HepG2 (cell line): ENCODE data around the gene UAP1L1. TPM values are rescaled to one million over a fixed set of nuclear protein-coding genes. Genes with fewer than 3 reads are reported as not detected.

ENCODE experiments used
- ATAD3A ChIP-seq: sonication (generic); formaldehyde crosslinking; IDR thresholded peaks from 2 replicates; pipeline ENCODE4 v1.4.0; 2020; ENCODE audit warnings: missing genetic modification reagents
- CBX5 ChIP-seq: sonication (generic); formaldehyde crosslinking; IDR thresholded peaks from 2 replicates; pipeline ENCODE4 v1.4.0; 2020; ENCODE audit warnings: missing genetic modification reagents, borderline replicate concordance
- CHD2 ChIP-seq: IDR thresholded peaks from 2 replicates; pipeline ENCODE4 v1.6.1; 2011; ENCODE audit warnings: low read depth, low read length, improper control_type of control experiment
- E2F1 ChIP-seq: sonication (generic); formaldehyde crosslinking; IDR thresholded peaks from 2 replicates; pipeline ENCODE4 v1.5.0; 2020; ENCODE audit warnings: missing genetic modification reagents
- ELF4 ChIP-seq: sonication (generic); formaldehyde crosslinking; IDR thresholded peaks from 2 replicates; pipeline ENCODE4 v1.5.0; 2020; ENCODE audit warnings: missing genetic modification reagents, mild to moderate bottlenecking, moderate library complexity, borderline replicate concordance
- HNF4G ChIP-seq, 2 experiments: sonication (generic) in 1 of 2; formaldehyde crosslinking in 1 of 2; IDR thresholded peaks; 2 replicates each; pipeline versions ENCODE4 v1.4.0 to v1.6.1; 2011 to 2020; ENCODE audit warnings: borderline replicate concordance in 2 of 2, low read depth in 2 of 2, mild to moderate bottlenecking in 2 of 2, low read length in 1 of 2, missing genetic modification reagents in 1 of 2, moderate library complexity in 1 of 2
- IKZF1 ChIP-seq: fragments of 450-650 bp; IDR thresholded peaks from 2 replicates; pipeline ENCODE4 v1.7.1; 2016
- KDM5B ChIP-seq: sonication (generic); formaldehyde crosslinking; IDR thresholded peaks from 2 replicates; pipeline ENCODE4 v1.4.0; 2020; ENCODE audit warnings: missing genetic modification reagents, mild to moderate bottlenecking, borderline replicate concordance
- MEF2D ChIP-seq: sonication (generic); formaldehyde crosslinking; IDR thresholded peaks from 2 replicates; pipeline ENCODE4 v1.5.1; 2020; ENCODE audit warnings: mild to moderate bottlenecking, missing genetic modification reagents
- MTA1 ChIP-seq: sonication (generic); formaldehyde crosslinking; IDR thresholded peaks from 2 replicates; pipeline ENCODE4 v1.4.0; 2020; ENCODE audit warnings: missing genetic modification reagents, mild to moderate bottlenecking, borderline replicate concordance
- PAX8 ChIP-seq: sonication (generic); formaldehyde crosslinking; IDR thresholded peaks from 2 replicates; pipeline ENCODE4 v1.8.0; 2022; ENCODE audit warnings: mild to moderate bottlenecking, missing genetic modification reagents, borderline replicate concordance
- PBX2 ChIP-seq: IDR thresholded peaks from 2 replicates; pipeline ENCODE4 v1.6.1; 2016; ENCODE audit warnings: control low read depth
- PCBP1 ChIP-seq: fragments of 200-400 bp; formaldehyde crosslinking; IDR thresholded peaks from 2 replicates; pipeline ENCODE4 v1.6.1; 2017; ENCODE audit warnings: mild to moderate bottlenecking, low read depth, low read length, borderline replicate concordance
- RARG ChIP-seq: sonication (generic); formaldehyde crosslinking; IDR thresholded peaks from 2 replicates; pipeline ENCODE4 v1.4.0; 2020; ENCODE audit warnings: low read depth, mild to moderate bottlenecking, missing genetic modification reagents
- SUZ12 ChIP-seq: fragments of 150-350 bp; IDR thresholded peaks from 2 replicates; pipeline ENCODE4 v1.6.1; 2014; ENCODE audit warnings: low read depth, low read length
- TRAFD1 ChIP-seq: sonication (generic); formaldehyde crosslinking; IDR thresholded peaks from 2 replicates; pipeline ENCODE4 v1.5.1; 2020; ENCODE audit warnings: missing genetic modification reagents, mild to moderate bottlenecking, borderline replicate concordance
- XRCC5 ChIP-seq: fragments of 200-400 bp; formaldehyde crosslinking; optimal IDR thresholded peaks from 2 replicates; pipeline ENCODE3; 2017; ENCODE audit warnings: mild to moderate bottlenecking, low read length
- ZNF263 ChIP-seq: sonication (generic); formaldehyde crosslinking; IDR thresholded peaks from 2 replicates; pipeline ENCODE4 v1.4.0; 2020; ENCODE audit warnings: missing genetic modification reagents
- ZNF547 ChIP-seq: sonication (generic); formaldehyde crosslinking; IDR thresholded peaks from 2 replicates; pipeline ENCODE4 v1.5.1; 2020; ENCODE audit warnings: mild to moderate bottlenecking, missing genetic modification reagents
- ZNF550 ChIP-seq: sonication (generic); formaldehyde crosslinking; IDR thresholded peaks from 2 replicates; pipeline ENCODE4 v1.4.0; 2020; ENCODE audit warnings: mild to moderate bottlenecking, missing genetic modification reagents, borderline replicate concordance
- ZNF570 ChIP-seq: sonication (generic); formaldehyde crosslinking; IDR thresholded peaks from 2 replicates; pipeline ENCODE4 v1.4.0; 2020; ENCODE audit warnings: mild to moderate bottlenecking, missing genetic modification reagents, borderline replicate concordance
- ZNF607 ChIP-seq: sonication (generic); formaldehyde crosslinking; IDR thresholded peaks from 2 replicates; pipeline ENCODE4 v1.5.1; 2020; ENCODE audit warnings: missing genetic modification reagents, mild to moderate bottlenecking, borderline replicate concordance
- ZNF674 ChIP-seq: sonication (generic); formaldehyde crosslinking; IDR thresholded peaks from 2 replicates; pipeline ENCODE4 v1.5.0; 2020; ENCODE audit warnings: low read depth, mild to moderate bottlenecking, missing genetic modification reagents
- ZNF709 ChIP-seq: sonication (generic); formaldehyde crosslinking; IDR thresholded peaks from 2 replicates; pipeline ENCODE4 v1.5.0; 2020; ENCODE audit warnings: mild to moderate bottlenecking, missing genetic modification reagents
- ZNF746 ChIP-seq: sonication (generic); formaldehyde crosslinking; IDR thresholded peaks from 2 replicates; pipeline ENCODE4 v1.8.0; 2022; ENCODE audit warnings: mild to moderate bottlenecking, missing genetic modification reagents
- ZSCAN22 ChIP-seq: sonication (generic); formaldehyde crosslinking; IDR thresholded peaks from 2 replicates; pipeline ENCODE4 v1.4.0; 2020; ENCODE audit warnings: mild to moderate bottlenecking, missing genetic modification reagents
- polyA plus RNA-seq, 8 experiments: library from polyadenylated mRNA; depleted of rRNA in 3 of 8; stranded (reverse) in 7 of 8; unstranded in 1 of 8; fragments of >200 nt; fragmentation: Illumina TruSeq in 4 of 8; extraction: Trizol in 4 of 8; gene quantifications; 2 replicates each; pipeline versions ENCODE4 v1.2.1 to v1.2.3, GENCODE V29; 2011 to 2016; ENCODE audit warnings: low read depth in 4 of 8, missing spikeins in 1 of 8, mixed read lengths in 1 of 8; ENCODE audit not compliant: insufficient read depth in 1 of 8
- total RNA-seq, 5 experiments: library from RNA; depleted of rRNA; stranded (reverse); fragments of >200 nt; fragmentation: Illumina TruSeq; extraction: Trizol; gene quantifications; 2 replicates each; pipeline ENCODE4 v1.2.3, GENCODE V29; 2016; ENCODE audit warnings: low read depth in 1 of 5

Gene UAP1L1
- total and polyA plus RNA-seq, 2 of the 13 experiments (the other 11 are each of a cell fraction or from before 2014, with no cell fraction given): 5.4 to 6.4 TPM

- TF ChIP-seq RARG (no peak), XRCC5 (peak; percentile 69), MTA1 (no peak; the same call in 1 of the 2 replicates), CBX5 (0 out of 2 replicates have a peak, but pooled peaks have one; percentile 17), ZNF709 (no peak), ELF4 (CRISPR knock-in tag) (no peak), ZNF263 (CRISPR knock-in tag) (0 out of 2 replicates have a peak, but pooled peaks have one; percentile 16), MEF2D (CRISPR knock-in tag) (no peak), ZSCAN22 (CRISPR knock-in tag) (no peak), KDM5B (CRISPR knock-in tag) (0 out of 2 replicates have a peak, but pooled peaks have one; percentile 33), SUZ12 (no peak), IKZF1 (no peak), ZNF550 (CRISPR knock-in tag) (no peak), ZNF746 (0 out of 2 replicates have a peak, but pooled peaks have one; percentile 18), ZNF674 (CRISPR knock-in tag) (no peak), ZNF547 (no peak), ZNF570 (CRISPR knock-in tag) (no peak), E2F1 (CRISPR knock-in tag) (no peak), ZNF607 (no peak), ATAD3A (no peak), PCBP1 (0 out of 2 replicates have a peak, but pooled peaks have one; percentile 38), TRAFD1 (CRISPR knock-in tag) (no peak), PAX8 (no peak), PBX2 (CRISPR knock-in tag) (no peak), HNF4G (IDR thresholded peaks at IDR 0.05; ENCODE audit: borderline replicate concordance, low read depth, low read length) (no peak), HNF4G (CRISPR knock-in tag; IDR thresholded peaks at IDR 0.05; ENCODE audit: borderline replicate concordance, low read depth) (no peak), CHD2 (no peak)
Measured at GRCh38 chr9:137029058-137029936, 48.0 kb upstream of the UAP1L1 start (continued).
